GM23338 (cell line): ENCODE data around the gene SLC1A3.

Experiments used
- CREB1 ChIP-seq: fragments of 250-450 bp; sonication (Bioruptor Pico); IDR thresholded peaks from 2 replicates; pipeline ENCODE4 v1.5.0; 2020; ENCODE audit warnings: low read depth, mild to moderate bottlenecking, moderate library complexity
- CTCF ChIP-seq, 2 experiments: fragments of 200-600 bp in 1 of 2; sonication (generic) in 1 of 2; conservative IDR thresholded peaks; 2 replicates each; pipeline versions ENCODE4 v1.5.1 to v1.6.1; 2016 to 2017; ENCODE audit warnings: antibody characterized with exemption in 2 of 2, low read depth in 2 of 2, mild to moderate bottlenecking in 2 of 2, moderate library complexity in 1 of 2
- ETS1 ChIP-seq: IDR thresholded peaks from 2 replicates; pipeline ENCODE4 v1.6.1; 2016; ENCODE audit warnings: antibody characterized with exemption
- EZH2 ChIP-seq: fragments of 200-600 bp; sonication (generic); IDR thresholded peaks from one replicate; pipeline ENCODE4 v1.8.0; 2017; ENCODE audit warnings: antibody characterized with exemption, mild to moderate bottlenecking, low read depth; ENCODE audit not compliant: unreplicated experiment
- EZH2phosphoT487 ChIP-seq: fragments of 200-600 bp; sonication (generic); IDR thresholded peaks from one replicate; pipeline ENCODE4 v1.8.1; 2018; ENCODE audit warnings: antibody characterized with exemption; ENCODE audit not compliant: unreplicated experiment
- NANOG ChIP-seq: IDR thresholded peaks from 2 replicates; pipeline ENCODE4 v1.6.1; 2016; ENCODE audit warnings: antibody characterized with exemption, borderline replicate concordance
- POLR2AphosphoS5 ChIP-seq: IDR thresholded peaks from 2 replicates; pipeline ENCODE4 v1.6.1; 2016; ENCODE audit warnings: antibody characterized with exemption, low read depth
- REST ChIP-seq: IDR thresholded peaks from one replicate; pipeline ENCODE4 v1.6.1; 2018; ENCODE audit warnings: antibody characterized with exemption; ENCODE audit not compliant: unreplicated experiment
- ZNF114 ChIP-seq: fragments of 250-450 bp; sonication (Bioruptor Pico); IDR thresholded peaks from 2 replicates; pipeline ENCODE4 v1.5.0; 2020; ENCODE audit warnings: mild to moderate bottlenecking, moderate library complexity

GRCh38 chr5:36657563-36657995, 51.2 kb downstream of the SLC1A3 start:
- TF ChIP-seq CTCF (conservative IDR thresholded peaks at IDR 0.05; ENCODE audit: low read depth in 2 of 2) (no peak), POLR2AphosphoS5 (no peak), REST (no peak), CREB1 (CRISPR knock-in tag) (no peak), EZH2phosphoT487 (no peak), EZH2 (no peak), ETS1 (no peak), ZNF114 (CRISPR knock-in tag) (no peak), NANOG (no peak)
